ENCODE measurements around the gene LPP.
A peak's percentile ranks its signal among the peaks of the same experiment; 100 is the strongest.

GRCh38 chr3:188154014-188154808 is at the start of gene LPP:
- TF ChIP-seq CTCF (IDR thresholded peaks at IDR 0.05) (peak in 1 of 3 experiments; percentile 10), POLR2AphosphoS5 (IDR thresholded peaks at IDR 0.05) (peak; percentile 69 to 74), EP300 (IDR thresholded peaks at IDR 0.05) (no peak), POLR2A (IDR thresholded peaks at IDR 0.05; ENCODE audit: low read depth) (peak; percentile 39)
